Skeletal muscle tissue (tissue), 4 donors: ENCODE measurements around the gene GLDN. TPM values are rescaled to one million over a fixed set of nuclear protein-coding genes. Genes with fewer than 3 reads are reported as not detected.

ENCODE experiments used
- H3K27ac ChIP-seq: one replicate; pipeline ENCODE4 v1.7.0; 2013; ENCODE audit warnings: mild to moderate bottlenecking, low read depth, low read length, inconsistent platforms
- H3K27me3 ChIP-seq, 3 donors: one replicate each; pipeline ENCODE4 v1.7.0; 2013; ENCODE audit warnings: low read length in 3 of 3; ENCODE audit not compliant: control insufficient read depth in 3 of 3, insufficient read depth in 3 of 3
- H3K36me3 ChIP-seq, 3 donors: one replicate each; pipeline ENCODE4 v1.7.0; 2013; ENCODE audit warnings: low read length in 3 of 3; ENCODE audit not compliant: control insufficient read depth in 3 of 3, insufficient read depth in 3 of 3
- H3K4me1 ChIP-seq, 3 donors: one replicate each; pipeline ENCODE4 v1.7.0; 2013; ENCODE audit warnings: low read length in 3 of 3, mild to moderate bottlenecking in 3 of 3; ENCODE audit not compliant: control insufficient read depth in 3 of 3, insufficient read depth in 3 of 3
- H3K4me3 ChIP-seq, 3 donors: one replicate each; pipeline ENCODE4 v1.7.0; 2013; ENCODE audit warnings: low read length in 3 of 3
- H3K9ac ChIP-seq, 3 donors: one replicate each; pipeline ENCODE4 v1.7.0; 2013; ENCODE audit warnings: low read length in 3 of 3, mild to moderate bottlenecking in 3 of 3, moderate library complexity in 2 of 3, low read depth in 1 of 3
- H3K9me3 ChIP-seq, 3 donors: one replicate each; pipeline ENCODE4 v1.7.0; 2013; ENCODE audit warnings: low read length in 3 of 3; ENCODE audit not compliant: control insufficient read depth in 3 of 3
- total RNA-seq: library from RNA; depleted of rRNA; stranded (reverse); fragments of >200 nt; gene quantifications from one replicate; pipeline ENCODE4 v1.2.3, GENCODE V29; 2014
- donor health status: Osteomylitis.

The GLDN gene
- total RNA-seq, 1 donor from 2014 or later: 3.7 TPM

DNA sequence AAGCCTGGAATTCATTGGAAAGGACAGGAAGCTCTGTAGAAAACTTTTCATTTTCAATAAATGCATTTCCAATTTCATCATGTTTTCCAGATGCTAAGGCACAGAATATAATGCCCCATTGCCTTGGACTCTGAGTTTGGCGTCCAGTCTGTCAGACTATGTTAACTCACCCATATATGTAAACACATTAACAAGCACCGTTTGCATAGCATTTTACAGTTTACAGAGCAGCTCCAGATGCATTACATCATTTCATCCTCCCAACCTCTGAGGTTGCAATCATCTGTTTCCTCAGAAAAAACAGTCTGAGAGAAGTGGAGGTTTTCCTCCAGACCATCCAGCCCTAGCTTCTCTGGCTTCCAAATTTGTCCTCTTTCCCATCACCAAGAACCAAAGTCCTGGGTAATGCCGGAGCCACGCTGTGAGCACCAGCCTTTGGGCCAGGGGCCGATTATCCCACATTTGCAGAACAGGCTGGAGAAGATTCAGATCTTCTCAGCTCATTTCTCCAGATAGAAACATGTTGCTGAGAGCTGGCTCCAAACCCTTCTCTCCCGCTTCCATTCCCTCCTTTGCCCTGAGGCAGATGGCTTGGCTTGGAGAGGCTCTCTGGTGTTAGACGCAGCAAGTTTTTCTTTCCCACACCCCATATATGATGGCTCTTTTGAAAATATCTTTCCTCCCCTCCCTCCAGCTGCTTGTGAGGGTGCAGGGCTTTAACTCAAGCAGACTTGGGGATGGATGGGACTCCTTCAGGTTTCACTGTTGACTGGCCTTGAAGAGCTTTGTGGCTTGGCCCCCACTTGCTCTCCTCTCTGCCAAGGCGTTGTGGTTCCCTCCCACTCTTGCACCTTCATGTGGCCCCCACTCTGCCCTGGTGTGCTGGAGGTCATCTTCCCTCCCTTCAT is 29.0 kb upstream of the GLDN start:
- no peaks in the 10 kb centered on the region for H3K27me3 ChIP-seq

DNA sequence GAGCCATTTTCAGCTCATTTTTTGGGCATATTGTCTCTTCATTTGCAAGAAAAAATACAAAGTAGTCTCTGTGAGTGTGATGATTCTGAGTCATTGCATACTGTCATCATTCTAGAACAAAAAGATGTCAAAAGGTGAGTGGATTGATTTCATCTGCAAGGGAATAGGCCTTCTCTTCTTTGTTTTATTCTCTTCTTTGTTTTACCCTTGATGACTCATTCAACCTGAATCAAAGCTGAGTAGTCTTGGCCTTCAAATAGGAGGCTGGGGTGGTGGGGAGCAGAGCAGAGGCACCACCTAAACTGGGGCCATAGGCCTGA is 28.4 kb upstream of the GLDN start:
- H3K9me3 ChIP-seq: peaks cover 0 to 2% (median 0%) of the 10 kb centered on the region in 3 donors
- H3K4me1 ChIP-seq: peaks cover 0 to 5% (median 0%) of the 10 kb centered on the region in 3 donors
- no peak overlapping the region for H3K9ac ChIP-seq
- H3K4me3 ChIP-seq: no peak overlapping the region
- no peaks in the 10 kb centered on the region for H3K27me3 ChIP-seq
- peak overlapping the region; percentile 51 for H3K27ac ChIP-seq
- no peaks in the 10 kb centered on the region for H3K36me3 ChIP-seq

More for the DNA sequence above, 29.0 kb upstream of the GLDN start:
- H3K27ac ChIP-seq: peak overlapping the region; percentile 51
- H3K4me3 ChIP-seq: no peak overlapping the region
- peaks cover 0 to 2% (median 0%) of the 10 kb centered on the region in 3 donors for H3K9me3 ChIP-seq
- H3K36me3 ChIP-seq: no peaks in the 10 kb centered on the region
- no peak overlapping the region for H3K9ac ChIP-seq
- H3K4me1 ChIP-seq: peaks cover 0 to 5% (median 0%) of the 10 kb centered on the region in 3 donors

DNA sequence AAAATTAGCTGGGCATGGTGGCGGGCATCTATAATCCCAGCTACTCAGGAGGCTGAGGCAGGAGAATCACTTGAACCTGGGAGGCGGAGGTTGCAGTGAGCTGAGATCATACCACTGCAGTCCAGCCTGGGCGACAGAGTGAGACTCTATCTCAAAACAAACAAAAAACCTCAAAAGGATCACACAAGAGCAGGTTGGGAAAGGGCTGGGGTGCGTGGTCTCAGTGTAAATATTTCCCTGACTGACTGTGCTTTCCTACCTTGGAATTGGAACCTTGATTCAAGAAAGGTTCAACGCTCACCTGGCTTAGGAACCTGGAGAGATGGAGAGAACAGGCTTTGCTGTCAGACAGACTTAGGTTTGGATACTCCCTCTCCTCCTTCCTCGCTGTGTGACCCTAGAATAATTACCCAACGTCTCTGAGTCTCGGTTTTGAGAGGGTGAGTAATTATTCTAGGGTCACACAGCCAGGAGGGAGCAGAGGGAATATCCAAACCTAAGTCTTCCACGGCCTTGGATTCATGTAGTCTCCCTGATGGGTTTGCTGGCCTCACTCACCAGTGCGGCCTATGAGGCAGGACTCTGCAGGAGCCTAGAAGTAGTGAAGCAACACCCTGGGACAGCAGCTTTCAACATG is 27.7 kb upstream of the GLDN start:
- H3K27ac ChIP-seq: no peak overlapping the region
- peaks cover 0 to 5% (median 4%) of the 10 kb centered on the region in 3 donors for H3K4me1 ChIP-seq

GRCh38 chr15:51314391-51315337 is 26.8 kb upstream of the GLDN start:
- Histone ChIP-seq H3K4me1 (peaks cover 0 to 5% (median 5%) of the 10 kb centered on the region in 3 donors), H3K4me3 (no peak overlapping the region), H3K9me3 (peaks cover 0 to 2% (median 0%) of the 10 kb centered on the region in 3 donors), H3K9ac (no peak overlapping the region), H3K36me3 (no peaks in the 10 kb centered on the region), H3K27ac (peak overlapping the region; percentile 30), H3K27me3 (no peaks in the 10 kb centered on the region)

More for the DNA sequence above, 27.7 kb upstream of the GLDN start:
- Histone ChIP-seq H3K9me3 (peaks cover 0 to 2% (median 0%) of the 10 kb centered on the region in 3 donors), H3K4me3 (no peak overlapping the region), H3K27me3 (no peaks in the 10 kb centered on the region), H3K36me3 (no peaks in the 10 kb centered on the region), H3K9ac (no peak overlapping the region)

- no peak overlapping the region for H3K9ac ChIP-seq
- no peak overlapping the region for H3K27ac ChIP-seq
- H3K4me3 ChIP-seq: no peak overlapping the region
- peaks cover 0 to 2% (median 0%) of the 10 kb centered on the region in 3 donors for H3K9me3 ChIP-seq
- peaks cover 0 to 5% (median 0%) of the 10 kb centered on the region in 3 donors for H3K4me1 ChIP-seq
- no peaks in the 10 kb centered on the region for H3K36me3 ChIP-seq
- no peaks in the 10 kb centered on the region for H3K27me3 ChIP-seq
Observed at GRCh38 chr15:51315726-51316125, 25.7 kb upstream of the GLDN start.

- Histone ChIP-seq H3K9ac (no peak overlapping the region), H3K36me3 (no peaks in the 10 kb centered on the region), H3K4me1 (peaks cover 0 to 5% (median 0%) of the 10 kb centered on the region in 3 donors), H3K9me3 (peaks cover 0 to 2% (median 0%) of the 10 kb centered on the region in 3 donors), H3K4me3 (no peak overlapping the region), H3K27me3 (no peaks in the 10 kb centered on the region), H3K27ac (no peak overlapping the region)
Observed at GRCh38 chr15:51316636-51317035, 24.8 kb upstream of the GLDN start.

- Histone ChIP-seq H3K9ac (no peak overlapping the region), H3K27me3 (no peaks in the 10 kb centered on the region), H3K36me3 (no peaks in the 10 kb centered on the region), H3K4me3 (no peak overlapping the region), H3K9me3 (no peaks in the 10 kb centered on the region), H3K4me1 (peaks cover 5 to 10% (median 7%) of the 10 kb centered on the region in 3 donors), H3K27ac (peak overlapping the region; percentile 66)
Observed at GRCh38 chr15:51318382-51319150, 22.9 kb upstream of the GLDN start.

DNA sequence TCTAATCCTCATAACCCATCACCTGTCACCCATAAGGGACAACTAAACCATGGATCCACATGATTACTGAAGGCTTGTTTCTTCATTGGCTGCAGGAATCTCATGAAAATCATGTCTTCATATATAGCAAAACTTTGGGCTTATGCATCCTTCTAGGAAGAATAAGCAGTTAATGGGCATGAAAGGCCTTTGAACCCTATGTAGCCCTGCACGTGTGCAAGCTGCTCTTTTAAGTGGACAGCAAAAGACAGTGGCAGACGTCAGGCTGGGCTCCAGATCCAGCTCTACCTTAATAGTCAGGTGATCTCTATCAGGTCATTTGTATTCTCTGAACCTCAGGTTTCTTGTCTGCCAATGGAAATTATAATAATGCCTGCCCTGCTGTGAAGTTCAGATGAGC is 21.9 kb upstream of the GLDN start:
- H3K9ac ChIP-seq: no peak overlapping the region
- H3K4me1 ChIP-seq: peaks cover 7 to 10% (median 8%) of the 10 kb centered on the region in 3 donors
- H3K9me3 ChIP-seq: no peaks in the 10 kb centered on the region
- no peak overlapping the region for H3K4me3 ChIP-seq
- H3K36me3 ChIP-seq: no peaks in the 10 kb centered on the region
- no peak overlapping the region for H3K27ac ChIP-seq
- no peaks in the 10 kb centered on the region for H3K27me3 ChIP-seq

DNA sequence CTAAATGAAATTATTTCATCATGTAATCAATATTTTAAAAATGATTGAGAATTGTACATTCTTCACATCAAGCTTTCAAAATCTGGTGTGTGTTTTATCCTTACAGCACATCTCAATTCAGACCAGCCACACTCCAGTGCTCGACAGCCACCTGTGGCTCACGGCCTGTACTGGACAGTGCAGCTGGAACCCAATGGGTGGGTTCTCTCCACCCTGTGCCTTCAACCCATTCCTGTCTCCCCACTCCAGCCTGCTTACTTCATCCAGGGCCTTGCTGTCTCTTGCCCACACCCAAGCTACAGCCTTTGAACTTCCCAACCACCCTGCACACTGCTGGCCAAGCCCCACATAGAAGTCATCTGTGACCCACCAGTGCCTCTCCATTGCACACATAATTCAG is 20.6 kb upstream of the GLDN start:
- peak overlapping the region; percentile 26 for H3K27ac ChIP-seq
- H3K9ac ChIP-seq: no peak overlapping the region
- no peaks in the 10 kb centered on the region for H3K9me3 ChIP-seq
- H3K4me1 ChIP-seq: peaks cover 7 to 10% (median 8%) of the 10 kb centered on the region in 3 donors
- no peak overlapping the region for H3K4me3 ChIP-seq
- H3K27me3 ChIP-seq: no peaks in the 10 kb centered on the region
- H3K36me3 ChIP-seq: no peaks in the 10 kb centered on the region
